Muscle of arm (tissue), 12 donors: ENCODE results near the gene GGTLC3. TPM values are rescaled to one million over a fixed set of nuclear protein-coding genes. Genes with fewer than 3 reads are reported as not detected.
"Not testable (repeated sequence)": the region's sequence is repeated elsewhere in the genome, so short reads cannot be mapped to it uniquely, and the experiment has no call there.

ENCODE experiments used
- DNase-seq: peaks from one replicate; pipeline ENCODE4 v3.0.0-alpha.2; 2013
- polyA plus RNA-seq, 12 donors: library from polyadenylated mRNA; unstranded; fragments of 120-200 nt; gene quantifications; one replicate each; pipeline ENCODE4 v1.2.1, GENCODE V29; 2013; ENCODE audit not compliant: insufficient read length in 12 of 12

GGTLC3 gene
- polyA plus RNA-seq, 12 donors: 0.20 to 0.41 (median 0.28) TPM; not detected in 8

GRCh38 chr22:18522762-18523161, 4.8 kb upstream of the GGTLC3 start:
- DNase-seq: not testable (repeated sequence)

DNA sequence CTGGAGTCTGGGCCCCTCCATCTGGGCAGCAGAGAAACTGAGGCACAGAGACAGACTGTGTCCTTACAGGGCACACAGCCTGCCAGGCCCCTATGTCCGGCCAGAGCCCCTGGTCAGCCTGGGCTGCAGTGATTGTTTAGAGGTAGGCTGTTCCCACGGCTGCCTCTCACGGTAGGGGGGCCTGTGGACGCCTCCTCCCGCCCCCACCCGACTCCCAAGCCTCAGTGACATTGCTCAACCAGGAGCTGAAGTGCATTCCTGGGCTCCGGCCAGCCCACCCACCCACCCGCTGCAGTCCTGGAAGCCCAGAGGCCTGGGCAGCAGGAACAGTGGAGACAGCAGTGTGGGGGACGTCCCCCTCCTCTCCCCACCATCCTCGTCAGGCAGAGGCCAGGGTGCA, 4.5 kb downstream of the GGTLC3 start:
- DNase-seq: not testable (repeated sequence)

DNA sequence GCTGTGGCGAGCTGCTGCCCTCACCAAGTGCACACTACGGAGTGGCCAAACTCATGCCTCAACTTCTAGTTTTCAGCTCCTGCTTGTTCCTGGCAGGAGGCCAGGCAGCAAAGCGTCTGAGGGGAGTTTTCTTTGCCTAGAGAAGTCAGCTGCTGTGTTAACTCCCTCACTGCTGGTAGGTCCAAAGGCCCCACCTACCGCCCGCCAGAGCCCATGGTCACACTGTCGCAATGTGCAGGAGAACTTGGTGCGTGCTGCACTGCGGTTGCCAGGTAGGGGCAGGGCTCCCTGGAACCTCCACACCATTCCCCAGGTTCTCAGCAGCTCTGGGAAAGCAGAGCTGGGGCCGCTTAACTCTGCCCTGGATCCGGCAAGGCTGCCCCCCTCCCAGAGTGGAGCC, 5.6 kb downstream of the GGTLC3 start:
- DNase-seq: not testable (repeated sequence)

DNA sequence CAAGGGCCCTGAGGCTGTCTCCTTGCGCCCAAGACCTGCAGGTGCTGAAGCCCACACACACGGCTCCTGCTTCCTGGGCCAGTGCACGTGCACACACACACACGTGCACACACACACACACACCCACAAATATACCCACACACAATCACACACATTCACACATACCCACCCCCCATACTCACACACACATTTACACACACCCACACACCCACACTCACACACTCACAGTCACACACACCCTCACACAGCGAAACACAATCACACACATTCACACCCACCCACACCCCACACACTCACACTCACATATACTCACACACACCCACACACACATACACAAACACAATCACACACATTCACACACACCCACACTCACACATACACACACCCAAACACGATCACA, 6.6 kb downstream of the GGTLC3 start:
- not testable (repeated sequence) for DNase-seq

DNA sequence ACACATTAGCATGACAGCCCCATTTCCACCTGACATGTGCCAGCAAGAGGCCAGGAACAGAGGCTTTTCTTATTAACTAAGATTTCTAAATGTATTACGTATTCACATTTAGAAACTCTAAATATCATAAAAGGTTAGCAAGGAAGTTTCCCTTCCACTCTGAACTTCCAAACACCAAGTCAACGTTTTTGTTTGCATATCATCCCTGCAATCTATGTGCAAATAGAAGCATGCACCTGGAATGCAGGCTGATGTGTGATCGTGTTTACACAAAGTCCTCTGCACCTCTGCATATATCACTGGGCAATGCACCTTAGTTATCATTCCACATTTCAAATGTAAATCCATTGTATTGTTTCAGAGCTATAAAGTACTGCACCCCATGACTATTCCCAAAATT, 21.7 kb downstream of the GGTLC3 start:
- DNase-seq: not testable (repeated sequence)

Other genes starting within 250 kb of the GGTLC3 start
- 1 to 10 TPM in 1 of 12 donors, not detected in 11; 1.1 TPM for gene TMEM191B, start 9.6 kb upstream of the GGTLC3 start, polyA plus RNA-seq
- under 1 TPM in 10 of 12 donors, not detected in 2; 0.15 to 0.62 (median 0.35) TPM for gene RIMBP3, start 93.8 kb upstream of the GGTLC3 start, polyA plus RNA-seq